Motor neuron (in vitro differentiated cells): ENCODE results near the gene NEIL3. TPM values are rescaled to one million over a fixed set of nuclear protein-coding genes. Genes with fewer than 3 reads are reported as not detected.

Experiments used
- ATAC-seq, 8 experiments: fragments of 200-7000 bp; cut with Tn5 transposase; replicated peaks in 6 of 8; 2 replicates each; pipeline ENCODE4 v1.8.0; 2021; ENCODE audit warnings: mild to moderate bottlenecking in 8 of 8, moderate library complexity in 8 of 8
- H3K27ac ChIP-seq, 2 donors: fragments of 250-450 bp; sonication (Bioruptor Pico); 2 replicates each; pipeline ENCODE4 v1.9.0; 2021; ENCODE audit warnings: antibody characterized with exemption in 2 of 2, mild to moderate bottlenecking in 2 of 2, moderate library complexity in 1 of 2
- H3K4me1 ChIP-seq, 2 donors: fragments of 250-450 bp; sonication (Bioruptor Pico); replicated peaks in 1 of 2; 2 replicates each; pipeline ENCODE4 v1.6.1; 2021; ENCODE audit warnings: antibody characterized with exemption in 2 of 2, mild to moderate bottlenecking in 2 of 2, moderate library complexity in 1 of 2
- H3K4me3 ChIP-seq, 5 donors: fragments of 250-450 bp; sonication (Bioruptor Pico); 2 replicates each; pipeline ENCODE4 v1.9.0; 2021; ENCODE audit warnings: antibody characterized with exemption in 5 of 5, mild to moderate bottlenecking in 5 of 5, moderate library complexity in 4 of 5
- WGBS, 10 experiments: fragments of 450-650 bp; shearing (Covaris generic); methylation state at CpG; one replicate each; pipeline ENCODE4 v1.0.0; 2022; 5-methylcytosine and 5-hydroxymethylcytosine counted together
- in situ Hi-C, 9 experiments: fragments of 400-800 bp; cut with MboI; loops; one replicate each; pipeline ENCODE4 v1.15.0; 2021; ENCODE audit warnings: low sequenced_read_pairs in 9 of 9, low pct_unique_long_range_greater_than_20kb in 2 of 9; ENCODE audit not compliant: unreplicated experiment in 9 of 9
- total RNA-seq, 8 experiments: library from RNA; unstranded; fragments of 300-600 nt; gene quantifications; 2 replicates each; pipeline versions ENCODE4 v1.2.3 to v1.2.4, GENCODE V29; 2022

NEIL3 gene, protein sequence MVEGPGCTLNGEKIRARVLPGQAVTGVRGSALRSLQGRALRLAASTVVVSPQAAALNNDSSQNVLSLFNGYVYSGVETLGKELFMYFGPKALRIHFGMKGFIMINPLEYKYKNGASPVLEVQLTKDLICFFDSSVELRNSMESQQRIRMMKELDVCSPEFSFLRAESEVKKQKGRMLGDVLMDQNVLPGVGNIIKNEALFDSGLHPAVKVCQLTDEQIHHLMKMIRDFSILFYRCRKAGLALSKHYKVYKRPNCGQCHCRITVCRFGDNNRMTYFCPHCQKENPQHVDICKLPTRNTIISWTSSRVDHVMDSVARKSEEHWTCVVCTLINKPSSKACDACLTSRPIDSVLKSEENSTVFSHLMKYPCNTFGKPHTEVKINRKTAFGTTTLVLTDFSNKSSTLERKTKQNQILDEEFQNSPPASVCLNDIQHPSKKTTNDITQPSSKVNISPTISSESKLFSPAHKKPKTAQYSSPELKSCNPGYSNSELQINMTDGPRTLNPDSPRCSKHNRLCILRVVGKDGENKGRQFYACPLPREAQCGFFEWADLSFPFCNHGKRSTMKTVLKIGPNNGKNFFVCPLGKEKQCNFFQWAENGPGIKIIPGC
- 1 to 10 TPM in 4 of 8 experiments, under 1 TPM in 4; 0.20 to 6.4 (median 0.98) TPM for total RNA-seq

DNA sequence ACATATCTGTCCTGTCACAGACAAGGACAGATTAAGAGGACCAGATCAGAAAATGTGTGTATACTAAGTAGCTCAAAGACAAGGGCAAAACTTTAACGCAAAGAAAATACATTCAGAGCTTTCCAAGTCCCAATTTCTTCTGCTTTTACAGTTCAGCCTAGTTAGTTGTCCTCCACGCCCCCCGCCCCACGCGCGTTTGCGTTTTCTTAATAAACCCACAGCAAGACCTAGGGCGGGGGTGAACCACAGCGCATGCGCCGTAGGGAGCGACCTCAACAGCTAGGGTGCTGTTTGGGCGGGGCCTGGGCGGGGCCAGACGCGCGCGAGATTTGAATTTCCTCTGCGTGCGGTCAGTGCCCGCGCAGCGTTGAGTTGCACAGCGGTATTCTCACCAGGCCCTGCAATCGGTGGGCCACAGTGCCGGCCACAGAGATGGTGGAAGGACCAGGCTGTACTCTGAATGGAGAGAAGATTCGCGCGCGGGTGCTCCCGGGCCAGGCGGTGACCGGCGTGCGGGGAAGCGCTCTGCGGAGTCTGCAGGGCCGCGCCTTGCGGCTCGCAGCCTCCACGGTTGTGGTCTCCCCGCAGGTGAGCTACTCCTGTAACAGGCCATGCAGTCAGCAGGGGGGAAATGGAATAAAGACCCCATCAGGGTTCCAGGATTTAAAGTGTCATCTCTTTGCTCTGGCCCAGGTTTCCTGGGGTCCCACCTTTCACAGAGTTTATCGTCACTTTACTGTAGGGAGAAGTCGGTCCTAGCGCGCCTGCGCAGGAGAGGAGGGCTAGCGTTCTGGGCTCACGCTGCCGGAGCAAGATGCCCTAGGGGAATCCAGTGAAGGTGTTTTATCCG, at the start of gene NEIL3:
TSS of gene NEIL3 (plus strand) at position 353 of the 850 bp plus-strand sequence. CDS start at position 433, 80 bp downstream.
- ATAC-seq, result peak; percentile 94 to 98 (median 96)
- 0 to 3% (median 0%) methylated on average over 1 to 20 of the region's 52 CpGs for WGBS, 10 experiments
- H3K4me3 ChIP-seq, result peak within 1 kb of the TSS; percentile 51 to 87 (median 71)
- H3K27ac ChIP-seq, result no peak within 1 kb of the TSS
- H3K4me1 ChIP-seq, result peaks cover 0 to 3% of the 10 kb centered on the region in 2 donors
- in situ Hi-C loops, result no loop called here

DNA sequence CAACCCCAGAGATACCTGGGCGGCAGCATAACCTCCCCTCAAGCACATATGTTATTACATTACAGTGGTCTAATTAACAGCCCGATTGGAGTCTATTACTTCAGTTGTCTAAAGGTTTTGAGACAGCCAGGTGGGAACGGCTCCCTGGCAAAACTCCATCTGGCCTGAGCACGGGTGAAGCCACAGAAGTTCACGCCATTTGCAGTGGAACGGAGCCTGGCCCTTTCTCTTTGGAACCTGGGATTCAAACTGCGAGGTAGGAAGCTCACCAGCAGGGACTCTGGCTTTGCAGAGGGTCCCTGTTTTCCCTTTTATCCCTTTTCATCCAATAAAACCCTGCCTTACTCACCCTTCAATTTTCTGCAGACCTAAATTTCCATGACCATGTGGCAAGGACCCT, 45.9 kb upstream of the NEIL3 start:
- ATAC-seq, result no peak
- peaks cover 0 to 12% of the 10 kb centered on the region in 2 donors for H3K4me1 ChIP-seq
- in situ Hi-C loops, result loop anchor here in 1 of 9 experiments (25.0 kb wide), 1 partner anchor 273 kb away; no protein-coding TSS in a partner anchor
- no peak overlapping the region for H3K27ac ChIP-seq
- no peak overlapping the region for H3K4me3 ChIP-seq
- WGBS, 10 experiments, result 40 to 100% (median 90%) methylated on average over 1 to 5 of the region's 7 CpGs; no CpG with 5 or more reads in 3 of the 10 experiments

DNA sequence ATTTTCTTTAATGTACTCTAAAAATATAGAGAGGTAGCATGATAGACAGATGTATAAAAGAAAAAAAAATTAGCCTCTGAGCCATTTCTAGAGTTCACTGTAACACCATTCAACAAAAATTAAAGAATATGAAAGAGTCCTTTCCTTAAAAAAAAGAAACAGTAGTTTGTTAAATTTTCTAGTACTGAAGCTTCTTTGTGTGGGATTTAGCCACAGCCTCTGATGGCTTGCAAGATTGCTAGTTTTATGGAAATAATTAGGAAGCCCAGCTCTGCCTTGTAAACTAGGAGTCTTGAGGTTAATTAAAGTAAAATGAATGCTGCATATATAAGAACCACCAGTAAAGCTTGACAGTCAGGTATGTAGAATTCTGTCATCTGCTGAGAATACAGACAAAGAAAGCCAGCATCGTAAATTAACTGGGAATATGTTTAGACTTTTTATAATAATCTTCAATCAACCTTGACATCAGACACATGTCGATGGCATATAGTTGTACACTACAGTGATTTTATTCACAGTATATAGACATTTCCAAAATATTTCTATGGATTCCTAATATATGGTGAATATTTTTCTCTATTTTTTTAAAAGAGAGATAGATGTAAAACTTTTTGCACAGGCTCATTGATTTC, 44.8 kb upstream of the NEIL3 start:
- Histone ChIP-seq H3K27ac (no peak overlapping the region), H3K4me3 (no peak overlapping the region), H3K4me1 (peaks cover 0 to 12% of the 10 kb centered on the region in 2 donors)
- in situ Hi-C loops, result loop anchor here in 1 of 9 experiments (25.0 kb wide), 1 partner anchor 272 kb away; no protein-coding TSS in a partner anchor
- no peak for ATAC-seq
- 20 to 100% (median 43%) methylated on average over 1 to 2 of the region's 2 CpGs for WGBS, 10 experiments

DNA sequence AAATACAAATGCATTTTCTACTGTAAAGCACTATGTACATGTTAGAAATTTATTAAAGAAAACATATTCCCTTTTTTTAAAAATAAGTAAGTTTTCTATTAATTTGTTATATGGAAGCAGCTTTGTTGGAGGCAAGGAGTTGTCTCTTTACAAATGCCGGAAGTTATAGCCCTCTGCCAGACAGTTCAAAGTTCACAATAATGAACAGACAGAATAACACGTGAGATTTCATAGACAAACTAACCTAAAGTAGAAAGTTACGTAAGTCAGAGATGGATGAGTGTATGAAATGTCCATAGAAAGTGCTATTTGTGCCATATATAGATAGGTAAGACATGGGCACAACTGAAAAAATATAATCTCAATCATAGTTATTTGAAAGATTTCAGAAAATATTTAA, 43.9 kb upstream of the NEIL3 start:
- ATAC-seq, result no peak
- H3K4me1 ChIP-seq, result peaks cover 0 to 12% of the 10 kb centered on the region in 2 donors
- 70 to 100% (median 90%) methylated on average over 1 to 3 of the region's 3 CpGs for WGBS, 10 experiments
- no peak overlapping the region for H3K27ac ChIP-seq
- no peak overlapping the region for H3K4me3 ChIP-seq
- in situ Hi-C loops, result loop anchor here in 1 of 9 experiments (25.0 kb wide), 1 partner anchor 272 kb away; no protein-coding TSS in a partner anchor

DNA sequence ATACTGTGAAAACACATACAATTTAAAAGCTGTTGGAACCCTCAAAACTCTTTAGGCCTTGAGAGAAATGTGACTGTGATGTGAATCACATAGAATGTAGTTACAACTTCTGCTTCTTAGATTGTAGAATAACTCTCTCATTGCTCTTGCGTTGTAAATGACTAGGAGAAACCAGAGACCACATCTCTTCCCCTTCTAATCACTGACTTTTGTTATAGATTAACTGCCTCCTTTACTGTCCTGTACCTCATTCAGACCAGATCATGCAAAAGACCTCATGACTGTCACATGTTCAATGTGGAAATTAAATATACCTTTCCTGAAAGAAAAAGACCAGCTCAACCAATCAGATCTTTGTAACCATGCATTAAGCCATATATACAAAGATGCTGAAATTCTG, 43.2 kb upstream of the NEIL3 start:
- no peak overlapping the region for H3K4me3 ChIP-seq
- H3K27ac ChIP-seq, result no peak overlapping the region
- 29 to 100% (median 88%) methylated on average over 1 of the region's 1 CpG; no CpG with 5 or more reads in 1 of the 10 experiments for WGBS, 10 experiments
- in situ Hi-C loops, result loop anchor here in 1 of 9 experiments (25.0 kb wide), 1 partner anchor 271 kb away; no protein-coding TSS in a partner anchor
- peaks cover 0 to 12% of the 10 kb centered on the region in 2 donors for H3K4me1 ChIP-seq
- no peak for ATAC-seq

DNA sequence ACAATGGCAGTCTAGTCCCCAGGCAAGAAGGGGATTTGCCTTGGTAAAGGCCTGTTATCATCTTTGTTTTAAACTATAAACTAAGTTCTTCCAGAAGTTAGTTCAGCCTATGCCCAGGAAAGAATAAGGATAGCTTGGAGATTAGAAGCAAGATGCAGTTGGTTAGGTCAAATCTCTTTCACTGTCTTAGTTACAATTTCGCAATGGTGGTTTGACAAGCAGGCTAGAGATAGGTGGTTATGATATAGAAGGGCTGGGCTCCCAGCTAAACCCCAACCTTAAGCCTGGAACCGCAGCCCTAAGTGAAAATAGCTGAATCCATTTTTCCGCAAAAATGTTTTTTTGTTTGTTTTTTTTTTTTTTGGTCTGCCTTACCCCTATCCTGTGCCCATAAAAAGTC, 41.8 kb upstream of the NEIL3 start:
- Histone ChIP-seq H3K27ac (no peak overlapping the region), H3K4me1 (peaks cover 0 to 12% of the 10 kb centered on the region in 2 donors), H3K4me3 (no peak overlapping the region)
- no peak for ATAC-seq
- in situ Hi-C loops, result loop anchor here in 1 of 9 experiments (25.0 kb wide), 1 partner anchor 269 kb away; no protein-coding TSS in a partner anchor
- 53 to 100% (median 72%) methylated on average over 1 to 3 of the region's 3 CpGs; no CpG with 5 or more reads in 3 of the 10 experiments for WGBS, 10 experiments

DNA sequence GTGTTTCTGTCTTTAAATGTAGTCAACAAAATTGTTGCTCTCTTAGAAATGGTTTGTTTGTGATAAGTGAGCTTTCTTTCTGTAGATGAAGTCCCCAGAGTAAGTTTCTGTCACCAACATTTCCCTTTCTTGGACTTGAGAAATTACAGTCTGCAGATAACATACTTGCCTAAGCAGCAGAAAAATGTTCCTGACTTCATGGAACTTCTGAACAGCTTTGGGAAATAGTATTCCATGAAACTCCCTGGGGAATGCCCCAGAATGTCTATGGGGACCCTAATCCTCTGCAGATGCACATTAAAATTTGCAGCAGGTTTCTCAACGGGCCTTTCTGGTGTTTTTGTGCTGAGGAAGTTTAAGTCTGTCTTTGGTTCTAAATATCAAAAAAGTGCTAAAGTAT, 38.6 kb upstream of the NEIL3 start:
- Histone ChIP-seq H3K4me3 (no peak overlapping the region), H3K27ac (no peak overlapping the region), H3K4me1 (peaks cover 0 to 12% of the 10 kb centered on the region in 2 donors)
- in situ Hi-C loops, result loop anchor here in 1 of 9 experiments (25.0 kb wide), 1 partner anchor 266 kb away; no protein-coding TSS in a partner anchor
- ATAC-seq, result no peak
- 0 to 100% (median 71%) methylated on average over 1 of the region's 1 CpG; no CpG with 5 or more reads in 1 of the 10 experiments for WGBS, 10 experiments

DNA sequence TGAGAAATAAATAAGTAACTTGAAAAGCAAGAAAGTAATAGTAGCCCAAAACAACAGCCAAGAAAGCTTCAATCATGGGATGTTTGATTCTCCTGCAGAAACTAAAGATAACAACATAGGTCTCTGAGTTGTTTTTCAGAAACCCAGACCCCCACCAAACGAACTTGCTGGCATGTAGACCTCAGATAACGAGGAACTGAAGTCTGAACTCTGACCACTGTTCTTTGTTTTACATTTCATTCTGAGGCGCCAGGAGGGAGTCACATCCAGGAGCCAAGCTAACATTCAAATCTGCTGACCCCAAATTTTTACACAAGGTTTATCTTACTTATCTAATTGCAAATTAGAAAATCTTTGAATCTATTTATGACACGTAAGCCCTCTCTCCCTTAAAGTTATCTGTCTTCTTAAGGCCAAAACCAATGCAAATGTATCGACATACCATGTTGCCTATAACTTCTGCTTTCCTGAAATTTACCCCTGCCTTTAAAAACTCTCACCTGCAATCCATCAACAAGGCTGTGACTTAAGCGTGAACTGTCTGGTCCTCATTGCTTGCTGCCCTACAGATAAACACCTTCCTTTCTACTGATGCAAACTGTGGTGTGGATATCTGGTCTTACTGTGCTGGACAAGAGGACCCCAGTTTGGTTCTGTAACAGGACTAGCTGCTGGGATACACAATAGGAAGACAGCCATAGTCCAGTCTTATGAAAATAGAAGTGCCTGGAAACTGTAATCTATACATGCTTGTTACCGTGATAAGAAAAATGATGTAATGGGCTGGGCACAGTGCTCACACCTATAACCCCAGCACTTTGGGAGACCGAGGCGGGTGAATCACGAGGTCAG, 37.5 kb upstream of the NEIL3 start:
- in situ Hi-C loops, result loop anchor here in 1 of 9 experiments (25.0 kb wide), 1 partner anchor 265 kb away; no protein-coding TSS in a partner anchor
- Histone ChIP-seq H3K27ac (no peak overlapping the region), H3K4me1 (peaks cover 0 to 9% of the 10 kb centered on the region in 2 donors), H3K4me3 (no peak overlapping the region)
- WGBS, 10 experiments, result 49 to 90% (median 77%) methylated on average over 4 to 9 of the region's 10 CpGs
- ATAC-seq, result no peak

DNA sequence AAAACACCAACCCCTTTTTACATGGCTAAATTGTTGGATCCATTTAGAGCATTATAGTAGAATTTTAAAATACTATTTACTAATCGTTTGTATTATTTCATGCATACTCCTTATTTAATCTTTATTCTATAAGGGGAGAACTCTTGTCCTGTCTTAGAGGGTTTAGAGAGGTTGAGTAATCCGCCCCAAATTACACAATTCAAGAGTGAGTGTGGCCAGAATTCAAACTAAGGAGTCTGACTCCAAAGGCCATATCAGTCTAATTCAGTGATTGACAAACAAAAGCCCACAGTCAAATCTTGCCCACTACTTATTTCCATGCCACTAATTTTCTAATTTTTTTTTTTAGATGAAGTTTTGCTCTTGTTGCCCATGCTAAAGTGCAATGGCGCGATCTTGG, 33.7 kb upstream of the NEIL3 start:
- in situ Hi-C loops, result no loop called here
- no peak overlapping the region for H3K4me3 ChIP-seq
- ATAC-seq, result no peak
- WGBS, 10 experiments, result 0 to 67% (median 36%) methylated on average over 1 to 4 of the region's 4 CpGs; no CpG with 5 or more reads in 2 of the 10 experiments
- H3K27ac ChIP-seq, result no peak overlapping the region
- no peaks in the 10 kb centered on the region for H3K4me1 ChIP-seq

DNA sequence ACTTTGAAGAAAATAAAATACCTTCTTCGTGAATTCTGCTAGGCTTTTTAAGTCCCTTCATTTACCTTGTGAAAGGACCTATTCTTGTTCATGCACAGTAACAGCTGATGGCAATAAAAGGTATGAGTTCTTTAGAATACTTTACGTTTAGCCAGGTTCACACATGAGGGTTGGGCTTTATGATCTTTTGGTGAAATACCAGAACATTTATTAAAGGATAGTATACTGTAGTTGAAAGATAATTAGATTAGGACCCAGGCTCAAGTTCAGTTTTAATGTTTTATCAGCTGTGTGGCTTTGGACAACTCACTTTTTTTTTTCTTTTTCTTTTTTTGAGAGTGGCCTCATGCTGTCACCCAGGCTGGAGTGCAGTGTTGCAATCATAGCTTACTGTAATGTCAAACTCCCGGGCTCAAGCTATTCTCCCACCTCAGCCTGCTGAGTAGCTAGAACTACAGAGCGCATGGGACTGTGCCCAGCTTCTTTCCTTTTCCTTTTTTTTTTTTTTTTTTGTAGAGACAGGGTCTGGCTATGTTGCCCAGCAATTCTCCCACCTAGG, 28.2 kb upstream of the NEIL3 start:
- in situ Hi-C loops, result no loop called here
- 50 to 92% (median 78%) methylated on average over 1 to 4 of the region's 4 CpGs; no CpG with 5 or more reads in 1 of the 10 experiments for WGBS, 10 experiments
- Histone ChIP-seq H3K27ac (no peak overlapping the region), H3K4me1 (no peaks in the 10 kb centered on the region), H3K4me3 (no peak overlapping the region)
- ATAC-seq, result no peak

DNA sequence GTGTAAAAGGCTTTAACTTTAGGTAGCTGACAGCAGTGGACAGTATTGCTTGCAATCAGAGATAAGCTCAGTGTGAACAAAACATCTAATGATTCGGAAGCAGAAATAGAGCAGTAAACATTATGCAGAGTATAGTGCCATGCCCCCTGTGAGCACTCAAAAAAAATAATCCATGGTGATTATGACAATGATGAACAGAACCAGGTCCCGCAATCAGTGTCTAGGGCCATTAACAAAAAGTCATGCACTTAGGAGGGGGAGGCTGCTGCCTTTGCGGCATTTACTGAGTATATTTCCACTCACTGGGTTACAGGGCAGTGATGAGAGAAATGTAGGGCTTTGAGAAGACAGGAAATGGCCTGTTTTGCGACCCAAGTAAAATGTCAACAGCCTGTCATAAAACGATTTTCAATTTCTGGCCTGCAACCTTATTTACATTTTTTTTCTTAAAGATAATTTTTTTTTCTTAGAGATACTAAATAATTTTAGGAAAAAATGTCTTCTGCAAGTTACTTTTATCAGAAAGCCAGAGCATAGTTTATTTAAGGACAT, 27.3 kb upstream of the NEIL3 start:
- in situ Hi-C loops, result no loop called here
- Histone ChIP-seq H3K27ac (no peak overlapping the region), H3K4me3 (no peak overlapping the region), H3K4me1 (no peaks in the 10 kb centered on the region)
- WGBS, 10 experiments, result 60 to 92% (median 80%) methylated on average over 1 to 5 of the region's 5 CpGs; no CpG with 5 or more reads in 1 of the 10 experiments
- ATAC-seq, result no peak
